PC-9 (cell line): Measurements from ENCODE around the gene MRC2.

Experiments used
- CTCF ChIP-seq: fragments of 200-600 bp; sonication (generic); conservative IDR thresholded peaks from 2 replicates; pipeline ENCODE4 v1.6.1; 2017; ENCODE audit warnings: mixed run types, antibody characterized with exemption, mild to moderate bottlenecking, moderate library complexity
- EZH2 ChIP-seq: fragments of 200-600 bp; sonication (generic); IDR thresholded peaks from 2 replicates; pipeline ENCODE4 v1.8.0; 2017; ENCODE audit warnings: antibody characterized with exemption, low read depth

- TF ChIP-seq CTCF, result no peak
- TF ChIP-seq EZH2, result no peak
These were observed 88.5 kb downstream of the MRC2 start for GRCh38 chr17:62715882-62716390.
